HepG2 (cell line): ENCODE measurements around the gene USF2. TPM values are rescaled to one million over a fixed set of nuclear protein-coding genes. Genes with fewer than 3 reads are reported as not detected.

Source experiments
- CREB3 ChIP-seq: sonication (generic); formaldehyde crosslinking; IDR thresholded peaks from 2 replicates; pipeline ENCODE4 v1.5.0; 2020; ENCODE audit warnings: missing genetic modification reagents
- FIP1L1 ChIP-seq: fragments of 200-400 bp; formaldehyde crosslinking; IDR thresholded peaks from 2 replicates; pipeline ENCODE4 v1.6.1; 2018; ENCODE audit warnings: low read depth, mild to moderate bottlenecking, low read length, moderate library complexity, borderline replicate concordance; ENCODE audit not compliant: insufficient read depth
- FOXM1 ChIP-seq: sonication (generic); formaldehyde crosslinking; IDR thresholded peaks from 2 replicates; pipeline ENCODE4 v1.5.0; 2020; ENCODE audit warnings: missing genetic modification reagents
- GFI1 ChIP-seq: sonication (generic); formaldehyde crosslinking; IDR thresholded peaks from 2 replicates; pipeline ENCODE4 v1.5.0; 2020; ENCODE audit warnings: missing genetic modification reagents, mild to moderate bottlenecking, borderline replicate concordance
- SP1 ChIP-seq, 2 experiments: fragments of 450-650 bp in 1 of 2; sonication (generic) in 1 of 2; formaldehyde crosslinking in 1 of 2; IDR thresholded peaks; 2 replicates each; pipeline versions ENCODE4 v1.4.0 to v1.6.1; 2016 to 2020; ENCODE audit warnings: missing genetic modification reagents in 1 of 2
- SPEN ChIP-seq: sonication (generic); formaldehyde crosslinking; IDR thresholded peaks from 2 replicates; pipeline ENCODE4 v1.5.1; 2020; ENCODE audit warnings: low read depth, mild to moderate bottlenecking, missing genetic modification reagents
- ZBTB40 ChIP-seq, 2 experiments: fragments of 450-650 bp in 1 of 2; sonication (generic) in 1 of 2; formaldehyde crosslinking in 1 of 2; IDR thresholded peaks; 2 replicates each; pipeline versions ENCODE4 v1.6.1 to v1.8.0; 2016 to 2022; ENCODE audit warnings: antibody characterized with exemption in 1 of 2, mild to moderate bottlenecking in 1 of 2, missing genetic modification reagents in 1 of 2
- ZNF253 ChIP-seq: sonication (generic); formaldehyde crosslinking; IDR thresholded peaks from 2 replicates; pipeline ENCODE4 v1.8.0; 2022; ENCODE audit warnings: mild to moderate bottlenecking, missing genetic modification reagents, borderline replicate concordance
- ZNF407 ChIP-seq: sonication (generic); formaldehyde crosslinking; IDR thresholded peaks from one replicate; pipeline ENCODE4 v1.5.1; 2020; ENCODE audit warnings: mild to moderate bottlenecking, missing genetic modification reagents; ENCODE audit errors: not compliant biosample characterization
- polyA plus RNA-seq, 8 experiments: library from polyadenylated mRNA; depleted of rRNA in 3 of 8; stranded (reverse) in 7 of 8; unstranded in 1 of 8; fragments of >200 nt; fragmentation: Illumina TruSeq in 4 of 8; extraction: Trizol in 4 of 8; gene quantifications; 2 replicates each; pipeline versions ENCODE4 v1.2.1 to v1.2.3, GENCODE V29; 2011 to 2016; ENCODE audit warnings: low read depth in 4 of 8, missing spikeins in 1 of 8, mixed read lengths in 1 of 8; ENCODE audit not compliant: insufficient read depth in 1 of 8
- total RNA-seq, 5 experiments: library from RNA; depleted of rRNA; stranded (reverse); fragments of >200 nt; fragmentation: Illumina TruSeq; extraction: Trizol; gene quantifications; 2 replicates each; pipeline ENCODE4 v1.2.3, GENCODE V29; 2016; ENCODE audit warnings: low read depth in 1 of 5

USF2 gene
- total and polyA plus RNA-seq, 2 of the 13 experiments (the other 11 are each of a cell fraction or from before 2014, with no cell fraction given) = 54.9 to 106 TPM

GRCh38 chr19:35269438-35270117 is 816 bp downstream of the USF2 start (continued):
- TF ChIP-seq ZBTB40 (IDR thresholded peaks at IDR 0.05) (no peak), ZBTB40 (CRISPR knock-in tag; IDR thresholded peaks at IDR 0.05) (no peak), FOXM1 (CRISPR knock-in tag) (no peak), SP1 (IDR thresholded peaks at IDR 0.05) (no peak), SP1 (CRISPR knock-in tag; IDR thresholded peaks at IDR 0.05) (no peak), SPEN (CRISPR knock-in tag) (peak; percentile 24; the same call in 1 of the 2 replicates), CREB3 (CRISPR knock-in tag) (no peak), ZNF253 (CRISPR knock-in tag) (no peak), GFI1 (CRISPR knock-in tag) (no peak), FIP1L1 (no peak), ZNF407 (CRISPR knock-in tag) (no peak)
